PC-3 (cell line): ENCODE measurements around the gene ZCCHC24. TPM values are rescaled to one million over a fixed set of nuclear protein-coding genes. Genes with fewer than 3 reads are reported as not detected.

Source experiments
- ATAC-seq: fragments of 200-7000 bp; cut with Tn5 transposase; 2 replicates; pipeline ENCODE4 v1.9.1; 2020; ENCODE audit warnings: mild to moderate bottlenecking, moderate library complexity
- BruUV-seq: library from RNA; stranded (reverse); fragments of 400-500 nt; replicated peaks from 2 replicates; lab custom pipeline; 2021; lab: Mats Ljungman, UMichigan
- CTCF ChIA-PET: fragments of 300-600 bp; sonication (Branson Sonifier 250); formaldehyde crosslinking; loops from one replicate; lab custom pipeline; 2022; ENCODE audit warnings: antibody characterized with exemption; lab: Charles Lee
- POLR2A ChIA-PET: fragments of 300-600 bp; sonication (Branson Sonifier 250); formaldehyde crosslinking; loops from one replicate; lab custom pipeline; 2022; ENCODE audit warnings: antibody characterized with exemption; ENCODE audit not compliant: unreplicated experiment; lab: Charles Lee
- DNase-seq: peaks from one replicate; pipeline ENCODE4 v3.0.0-alpha.2; 2015
- H2AFZ ChIP-seq: fragments of 300-600 bp; sonication (generic); 2 replicates; pipeline ENCODE4 v1.6.0; 2016; ENCODE audit warnings: antibody characterized with exemption, low read length
- H3F3A ChIP-seq: fragments of 300-600 bp; sonication (generic); one replicate; pipeline ENCODE4 v1.6.0; 2017; ENCODE audit warnings: antibody characterized with exemption, low read length, control low read depth, mild to moderate bottlenecking; ENCODE audit not compliant: unreplicated experiment
- H3K27ac ChIP-seq: fragments of 300-600 bp; sonication (generic); 2 replicates; pipeline ENCODE4 v1.5.1; 2016; ENCODE audit warnings: mild to moderate bottlenecking, low read length
- H3K27me3 ChIP-seq: fragments of 300-600 bp; sonication (generic); 2 replicates; pipeline ENCODE4 v1.6.1; 2016; ENCODE audit warnings: low read length, mixed read lengths
- H3K36me3 ChIP-seq: fragments of 300-600 bp; sonication (generic); 2 replicates; pipeline ENCODE4 v1.6.1; 2016; ENCODE audit warnings: low read depth, mixed run types, low read length, mixed read lengths
- H3K4me1 ChIP-seq: fragments of 300-600 bp; sonication (generic); 2 replicates; pipeline ENCODE4 v1.5.1; 2016; ENCODE audit warnings: low read length; ENCODE audit not compliant: insufficient read depth
- H3K4me2 ChIP-seq: fragments of 300-600 bp; sonication (generic); 2 replicates; pipeline ENCODE4 v1.6.0; 2016; ENCODE audit warnings: low read length
- H3K4me3 ChIP-seq: fragments of 300-600 bp; sonication (generic); 2 replicates; pipeline ENCODE4 v1.5.1; 2016; ENCODE audit warnings: mild to moderate bottlenecking, low read length, mixed read lengths
- H3K79me2 ChIP-seq: fragments of 300-600 bp; sonication (generic); 2 replicates; pipeline ENCODE4 v1.6.1; 2017; ENCODE audit warnings: low read length, mixed read lengths
- H3K9ac ChIP-seq: fragments of 300-600 bp; sonication (generic); 2 replicates; pipeline ENCODE4 v1.6.0; 2016; ENCODE audit warnings: mild to moderate bottlenecking, low read length
- H3K9me2 ChIP-seq: fragments of 300-600 bp; sonication (generic); replicated peaks from 2 replicates; pipeline ENCODE4 v1.6.1; 2016; ENCODE audit warnings: mixed run types, low read length, mixed read lengths
- H3K9me3 ChIP-seq: fragments of 300-600 bp; sonication (generic); 2 replicates; pipeline ENCODE4 v1.6.1; 2016; ENCODE audit warnings: low read length, mixed read lengths
- H4K20me1 ChIP-seq: fragments of 300-600 bp; sonication (generic); 2 replicates; pipeline ENCODE4 v1.6.1; 2016; ENCODE audit warnings: low read length, mixed read lengths
- EZH2 ChIP-seq: fragments of 300-600 bp; sonication (generic); IDR thresholded peaks from one replicate; pipeline ENCODE4 v1.6.1; 2017; ENCODE audit warnings: antibody characterized with exemption, mild to moderate bottlenecking, low read length; ENCODE audit not compliant: unreplicated experiment
- EZH2phosphoT487 ChIP-seq: fragments of 300-600 bp; sonication (generic); IDR thresholded peaks from 2 replicates; pipeline ENCODE4 v1.6.1; 2018; ENCODE audit warnings: mild to moderate bottlenecking, antibody characterized with exemption, low read length, borderline replicate concordance
- intact Hi-C: fragments of 100-400 bp; cut with micrococcal nuclease; formaldehyde crosslinking; loops from 2 replicates; pipeline ENCODE4 v1.9.0; 2023
- total RNA-seq: library from RNA; depleted of rRNA; stranded (reverse); fragments of >200 nt; gene quantifications from 2 replicates; pipeline ENCODE4 v1.2.3, GENCODE V29; 2014
- TF ChIP-seq, protein P1 (sequence below): fragments of 300-600 bp; sonication (generic); conservative IDR thresholded peaks from 2 replicates; pipeline ENCODE4 v1.5.1; 2017; ENCODE audit warnings: antibody characterized with exemption, low read depth, mild to moderate bottlenecking, low read length

The ZCCHC24 gene
- total RNA-seq, 1 experiment from 2014 or later = 32.9 TPM

DNA sequence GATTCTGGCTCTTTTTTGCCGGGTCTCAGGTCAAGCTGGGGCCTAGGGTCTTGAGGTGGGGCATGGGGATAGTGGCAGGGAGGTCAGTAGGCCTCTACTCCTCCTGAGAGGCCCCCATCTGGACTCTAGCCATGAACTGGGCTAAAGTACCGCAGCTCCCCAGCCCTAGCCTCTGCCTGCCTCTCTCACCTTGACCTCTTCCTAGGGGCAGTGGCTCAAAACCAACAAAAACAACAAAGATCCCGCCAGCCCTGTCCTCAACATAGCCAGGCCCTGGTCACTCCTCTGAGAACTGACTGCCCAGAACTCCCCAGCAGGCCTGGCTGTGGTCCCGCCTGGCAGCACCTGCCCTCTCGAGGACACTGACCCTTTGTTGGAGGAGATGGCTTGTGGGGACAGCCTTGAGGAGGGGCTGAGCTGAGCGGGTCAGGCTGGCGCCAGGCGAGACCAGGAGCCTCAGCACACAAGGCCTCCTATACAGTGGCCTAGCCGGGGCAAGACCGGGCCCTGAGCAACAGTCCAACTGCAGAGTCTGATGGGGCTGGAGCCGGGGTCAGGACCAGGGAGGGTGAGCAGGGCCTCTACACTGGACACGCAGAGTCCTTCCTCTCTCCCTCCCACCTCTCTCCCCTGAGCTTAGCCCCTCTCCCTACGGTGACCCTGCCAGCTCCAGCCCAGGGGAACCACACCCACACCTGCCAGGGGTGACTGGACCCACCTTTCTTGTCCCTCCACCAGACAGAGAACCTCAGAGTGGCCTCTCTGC lies 109.8 kb downstream of the ZCCHC24 start:
- ChIA-PET POLR2A (interaction anchor here (0.6 kb wide), 1 partner anchor 109 kb away, joined by 3 read pairs; no protein-coding TSS in a partner anchor), CTCF (no interaction called here)
- Histone ChIP-seq H4K20me1 (no peaks in the 10 kb centered on the region), H3K4me1 (peaks cover 35% of the 10 kb centered on the region), H3K9me3 (no peaks in the 10 kb centered on the region), H3K9ac (no peak overlapping the region), H3K79me2 (no peaks in the 10 kb centered on the region), H2AFZ (no peak overlapping the region), H3K27ac (no peak overlapping the region), H3K4me3 (no peak overlapping the region), H3K36me3 (no peaks in the 10 kb centered on the region; the same call in 1 of the 2 replicates), H3K4me2 (no peak overlapping the region), H3F3A (peaks cover 11% of the 10 kb centered on the region), H3K27me3 (no peaks in the 10 kb centered on the region), H3K9me2 (no peaks in the 10 kb centered on the region)
- no TSS peak for BruUV-seq
- TF ChIP-seq EZH2 = no peak
- no peak for TF ChIP-seq EZH2phosphoT487
- TF ChIP-seq, protein P1, sequence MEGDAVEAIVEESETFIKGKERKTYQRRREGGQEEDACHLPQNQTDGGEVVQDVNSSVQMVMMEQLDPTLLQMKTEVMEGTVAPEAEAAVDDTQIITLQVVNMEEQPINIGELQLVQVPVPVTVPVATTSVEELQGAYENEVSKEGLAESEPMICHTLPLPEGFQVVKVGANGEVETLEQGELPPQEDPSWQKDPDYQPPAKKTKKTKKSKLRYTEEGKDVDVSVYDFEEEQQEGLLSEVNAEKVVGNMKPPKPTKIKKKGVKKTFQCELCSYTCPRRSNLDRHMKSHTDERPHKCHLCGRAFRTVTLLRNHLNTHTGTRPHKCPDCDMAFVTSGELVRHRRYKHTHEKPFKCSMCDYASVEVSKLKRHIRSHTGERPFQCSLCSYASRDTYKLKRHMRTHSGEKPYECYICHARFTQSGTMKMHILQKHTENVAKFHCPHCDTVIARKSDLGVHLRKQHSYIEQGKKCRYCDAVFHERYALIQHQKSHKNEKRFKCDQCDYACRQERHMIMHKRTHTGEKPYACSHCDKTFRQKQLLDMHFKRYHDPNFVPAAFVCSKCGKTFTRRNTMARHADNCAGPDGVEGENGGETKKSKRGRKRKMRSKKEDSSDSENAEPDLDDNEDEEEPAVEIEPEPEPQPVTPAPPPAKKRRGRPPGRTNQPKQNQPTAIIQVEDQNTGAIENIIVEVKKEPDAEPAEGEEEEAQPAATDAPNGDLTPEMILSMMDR = no peak
- intact Hi-C loops = no loop called here
- ATAC-seq (no peak), DNase-seq (no peak)

DNA sequence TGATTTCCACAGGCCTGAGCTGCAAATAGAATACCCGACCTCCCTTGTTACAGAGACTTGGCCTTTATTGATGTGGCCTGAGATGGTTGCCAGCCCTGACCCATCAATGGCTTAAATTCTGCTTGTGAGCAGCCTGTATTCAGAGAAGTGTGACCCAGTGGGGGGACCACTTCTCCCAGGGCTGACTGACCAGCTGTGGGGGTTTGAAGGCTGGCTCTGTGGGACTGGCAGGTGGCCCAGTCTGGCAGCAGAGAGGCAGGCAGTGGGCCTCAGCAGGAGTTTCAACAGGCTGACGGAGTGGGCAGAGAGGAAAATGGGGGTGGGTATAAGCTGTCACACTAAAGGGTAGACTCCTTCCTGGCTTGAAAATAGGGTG lies 110.3 kb downstream of the ZCCHC24 start:
- no peak for TF ChIP-seq EZH2
- TF ChIP-seq, protein P1 = no peak
- TF ChIP-seq EZH2phosphoT487 = no peak
- ATAC-seq (no peak), DNase-seq (no peak)
- POLR2A ChIA-PET = no interaction called here
- Histone ChIP-seq H3F3A (peaks cover 17% of the 10 kb centered on the region), H3K36me3 (no peaks in the 10 kb centered on the region; the same call in 1 of the 2 replicates), H3K9ac (no peak overlapping the region), H3K79me2 (no peaks in the 10 kb centered on the region), H3K4me2 (no peak overlapping the region), H2AFZ (no peak overlapping the region), H3K27me3 (no peaks in the 10 kb centered on the region), H3K27ac (no peak overlapping the region), H3K4me3 (no peak overlapping the region), H3K9me3 (no peaks in the 10 kb centered on the region), H3K9me2 (no peaks in the 10 kb centered on the region), H4K20me1 (no peaks in the 10 kb centered on the region), H3K4me1 (peaks cover 41% of the 10 kb centered on the region)
- CTCF ChIA-PET = no interaction called here
- no TSS peak for BruUV-seq
- intact Hi-C loops = no loop called here

DNA sequence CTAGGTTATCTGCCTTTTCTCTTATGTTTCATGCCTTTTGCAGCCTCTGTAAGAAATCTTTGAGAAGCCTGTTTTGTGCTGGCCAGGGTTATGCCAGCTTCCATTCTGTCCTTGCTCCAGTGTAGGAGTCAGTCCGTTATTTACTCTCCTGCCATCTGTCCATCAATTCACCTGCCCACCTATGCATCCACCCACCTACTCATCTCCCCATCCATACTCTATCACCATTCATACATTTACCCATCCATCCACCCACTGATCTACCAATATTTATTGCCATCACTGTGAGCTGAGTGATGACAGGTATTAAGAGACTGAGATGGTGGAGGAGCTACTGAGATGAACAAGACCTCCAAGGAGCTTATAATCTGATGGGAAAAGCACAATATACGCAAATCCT lies 110.9 kb downstream of the ZCCHC24 start:
- DNase-seq = no peak
- no peaks in the 10 kb centered on the region; the same call in 1 of the 2 replicates for H3K36me3 ChIP-seq
- H3K4me3 ChIP-seq = no peak overlapping the region
- no peak for ATAC-seq
- no TSS peak for BruUV-seq
- peaks cover 46% of the 10 kb centered on the region for H3K4me1 ChIP-seq
- no peaks in the 10 kb centered on the region for H3K27me3 ChIP-seq
- H2AFZ ChIP-seq = no peak overlapping the region
- no peaks in the 10 kb centered on the region for H3K79me2 ChIP-seq
- H3K4me2 ChIP-seq = no peak overlapping the region
- peak overlapping the region; percentile 68 for H3K27ac ChIP-seq
- peak overlapping the region; percentile 55; the same call in 1 of the 2 replicates for H3K9ac ChIP-seq
- no peaks in the 10 kb centered on the region for H3K9me2 ChIP-seq
- POLR2A ChIA-PET = no interaction called here
- no peaks in the 10 kb centered on the region for H4K20me1 ChIP-seq
- H3K9me3 ChIP-seq = no peaks in the 10 kb centered on the region
- TF ChIP-seq EZH2phosphoT487 (no peak), EZH2 (no peak)
- TF ChIP-seq, protein P1 = no peak
- CTCF ChIA-PET = no interaction called here
- intact Hi-C loops = no loop called here
- H3F3A ChIP-seq = peaks cover 21% of the 10 kb centered on the region
